Central memory CD8-positive, alpha-beta T cell (primary cell): ENCODE measurements around the gene UCN.
"Not testable (repeated sequence)": the region's sequence is repeated elsewhere in the genome, so short reads cannot be mapped to it uniquely, and the experiment has no call there.

Experiments used
- ATAC-seq: fragments of 150-1000 bp; cut with Tn5 transposase; replicated peaks from 2 replicates; pipeline ENCODE4 v1.10.0; 2022; ENCODE audit warnings: mild to moderate bottlenecking, moderate FRiP score, moderate number of reproducible peaks; ENCODE audit not compliant: poor library complexity, severe bottlenecking; ENCODE audit errors: extremely low read depth
- DNase-seq, 2 donors: peaks; one replicate each; pipeline ENCODE4 v3.0.0; 2021; ENCODE audit warnings: low spot score in 2 of 2
- H3K27ac Mint-ChIP-seq: one replicate; pipeline ENCODE4 v1.8.0; 2022; ENCODE audit warnings: low read depth, mild to moderate bottlenecking, moderate library complexity, mixed read lengths
- H3K27me3 Mint-ChIP-seq: one replicate; pipeline ENCODE4 v1.8.0; 2022; ENCODE audit warnings: mixed read lengths
- H3K36me3 Mint-ChIP-seq: one replicate; pipeline ENCODE4 v1.8.0; 2022; ENCODE audit warnings: mild to moderate bottlenecking, moderate library complexity, mixed read lengths; ENCODE audit not compliant: insufficient read depth
- H3K4me1 Mint-ChIP-seq: one replicate; pipeline ENCODE4 v1.8.0; 2022; ENCODE audit warnings: mixed read lengths
- H3K4me3 Mint-ChIP-seq: one replicate; pipeline ENCODE4 v1.8.0; 2022; ENCODE audit warnings: mild to moderate bottlenecking, moderate library complexity, mixed read lengths
- H3K9me3 Mint-ChIP-seq: one replicate; pipeline ENCODE4 v1.8.0; 2022; ENCODE audit warnings: mixed read lengths

Gene UCN, protein sequence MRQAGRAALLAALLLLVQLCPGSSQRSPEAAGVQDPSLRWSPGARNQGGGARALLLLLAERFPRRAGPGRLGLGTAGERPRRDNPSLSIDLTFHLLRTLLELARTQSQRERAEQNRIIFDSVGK

GRCh38 chr2:27308359-27308881 lies at the start of gene UCN:
Gene UCN, minus strand, starts transcription at chr2:27308445. Its CDS starts 550 bp downstream, at chr2:27307895.
- Mint-ChIP-seq H3K4me3 (peak within 1 kb of the TSS; percentile 53), H3K4me1 (no peaks in the 10 kb centered on the region), H3K36me3 (peaks cover 10% of the 10 kb centered on the region), H3K27me3 (peaks cover 29% of the 10 kb centered on the region), H3K27ac (no peak within 1 kb of the TSS), H3K9me3 (no peaks in the 10 kb centered on the region)
- DNase-seq (no peak), ATAC-seq (no peak)

DNA sequence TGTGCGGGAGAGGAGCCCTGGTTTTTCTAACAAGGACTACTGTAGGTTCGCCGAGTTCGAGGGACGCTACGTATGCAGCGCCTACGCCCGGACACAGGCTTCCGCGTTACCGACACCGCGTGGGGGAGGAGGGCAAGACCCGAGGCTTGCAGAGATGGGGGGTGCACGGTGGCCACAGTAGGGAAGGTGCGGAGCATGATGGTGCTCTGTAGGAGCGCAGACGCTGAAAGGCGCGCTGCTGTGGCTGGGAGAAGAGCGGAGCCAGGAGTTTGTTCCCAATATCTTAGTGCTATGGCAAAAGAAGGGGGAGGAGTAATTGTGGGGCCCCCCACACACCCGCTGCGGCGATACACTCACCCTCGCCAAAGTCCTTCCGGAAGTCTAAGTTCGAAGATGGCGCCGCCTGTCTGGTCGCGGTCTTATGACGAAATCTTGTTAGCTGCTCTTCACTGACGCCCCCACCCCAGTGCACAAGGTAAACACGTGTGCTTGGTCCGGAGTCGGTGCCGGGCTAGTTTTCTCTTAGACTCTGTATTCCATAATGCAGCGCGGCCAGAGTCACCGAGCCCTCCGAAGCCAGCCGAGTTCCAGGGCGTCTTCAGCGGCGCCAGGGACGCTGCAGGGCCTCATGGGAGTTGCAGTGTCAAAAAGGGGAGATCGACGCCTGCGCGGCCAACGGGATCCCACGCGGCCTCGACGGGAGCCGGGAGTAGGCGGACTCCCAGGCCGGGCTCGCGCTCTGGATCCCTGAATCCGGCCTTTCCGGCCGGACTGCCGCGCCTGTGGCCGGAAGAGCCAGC lies 48.3 kb upstream of the UCN start, which contains the start of gene GTF3C2:
TSS of gene GTF3C2 (minus strand) at position 383 of the 800 bp plus-strand sequence. CDS start 13,210 bp downstream, outside the sequence.
- no peaks in the 10 kb centered on the region for H3K27me3 Mint-ChIP-seq
- peak within 1 kb of the TSS; percentile 99 for H3K27ac Mint-ChIP-seq
- ATAC-seq: peak; percentile 85
- H3K4me3 Mint-ChIP-seq: peak within 1 kb of the TSS; percentile 96
- DNase-seq: peak; percentile 84 to 91
- H3K36me3 Mint-ChIP-seq: peaks cover 16% of the 10 kb centered on the region
- H3K9me3 Mint-ChIP-seq: no peaks in the 10 kb centered on the region
- H3K4me1 Mint-ChIP-seq: peaks cover 52% of the 10 kb centered on the region

- Mint-ChIP-seq H3K4me1 (peaks cover 54% of the 10 kb centered on the region), H3K4me3 (peak overlapping the region; percentile 96), H3K9me3 (no peaks in the 10 kb centered on the region), H3K36me3 (peaks cover 16% of the 10 kb centered on the region), H3K27ac (peak overlapping the region; percentile 99), H3K27me3 (no peaks in the 10 kb centered on the region)
- no peak for DNase-seq
- ATAC-seq: peak; percentile 26
These were observed 47.8 kb upstream of the UCN start for GRCh38 chr2:27356056-27356381.

DNA sequence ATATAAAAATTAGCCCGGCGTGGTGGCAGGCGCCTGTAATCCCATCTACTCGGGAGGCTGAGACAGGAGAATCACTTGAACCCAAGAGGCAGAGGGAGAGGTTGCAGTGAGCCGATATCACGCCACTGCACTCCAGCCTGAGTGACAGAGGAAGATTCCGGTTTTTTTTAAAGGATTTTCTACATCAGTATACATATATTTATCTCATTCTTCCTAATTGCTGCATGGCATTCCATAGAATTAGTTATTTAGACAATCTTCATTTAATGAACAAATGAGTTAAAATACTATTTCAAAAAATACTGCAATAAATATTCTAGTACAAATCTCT lies 46.3 kb upstream of the UCN start:
- H3K4me3 Mint-ChIP-seq: no peak overlapping the region
- peaks cover 60% of the 10 kb centered on the region for H3K4me1 Mint-ChIP-seq
- no peak overlapping the region for H3K27ac Mint-ChIP-seq

GRCh38 chr2:27353762-27354596 lies 45.7 kb upstream of the UCN start:
- DNase-seq (no peak), ATAC-seq (no peak)
- H3K36me3 Mint-ChIP-seq: peaks cover 20% of the 10 kb centered on the region
- H3K27ac Mint-ChIP-seq: peak overlapping the region; percentile 78
- H3K4me1 Mint-ChIP-seq: peaks cover 60% of the 10 kb centered on the region
- no peak overlapping the region for H3K4me3 Mint-ChIP-seq
- H3K27me3 Mint-ChIP-seq: no peaks in the 10 kb centered on the region
- H3K9me3 Mint-ChIP-seq: no peaks in the 10 kb centered on the region

More for the DNA sequence above, 46.3 kb upstream of the UCN start:
- Mint-ChIP-seq H3K36me3 (peaks cover 18% of the 10 kb centered on the region), H3K27me3 (no peaks in the 10 kb centered on the region), H3K9me3 (no peaks in the 10 kb centered on the region)
- ATAC-seq (no peak), DNase-seq (no peak)

GRCh38 chr2:27353386-27353761 lies 45.1 kb upstream of the UCN start:
- ATAC-seq, H3K9me3 Mint-ChIP-seq, H3K27me3 Mint-ChIP-seq, H3K4me3 Mint-ChIP-seq, DNase-seq: not testable (repeated sequence)
- H3K27ac Mint-ChIP-seq: peak overlapping the region; percentile 78
- H3K4me1 Mint-ChIP-seq: peaks cover 55% of the 10 kb centered on the region
- H3K36me3 Mint-ChIP-seq: peaks cover 18% of the 10 kb centered on the region

DNA sequence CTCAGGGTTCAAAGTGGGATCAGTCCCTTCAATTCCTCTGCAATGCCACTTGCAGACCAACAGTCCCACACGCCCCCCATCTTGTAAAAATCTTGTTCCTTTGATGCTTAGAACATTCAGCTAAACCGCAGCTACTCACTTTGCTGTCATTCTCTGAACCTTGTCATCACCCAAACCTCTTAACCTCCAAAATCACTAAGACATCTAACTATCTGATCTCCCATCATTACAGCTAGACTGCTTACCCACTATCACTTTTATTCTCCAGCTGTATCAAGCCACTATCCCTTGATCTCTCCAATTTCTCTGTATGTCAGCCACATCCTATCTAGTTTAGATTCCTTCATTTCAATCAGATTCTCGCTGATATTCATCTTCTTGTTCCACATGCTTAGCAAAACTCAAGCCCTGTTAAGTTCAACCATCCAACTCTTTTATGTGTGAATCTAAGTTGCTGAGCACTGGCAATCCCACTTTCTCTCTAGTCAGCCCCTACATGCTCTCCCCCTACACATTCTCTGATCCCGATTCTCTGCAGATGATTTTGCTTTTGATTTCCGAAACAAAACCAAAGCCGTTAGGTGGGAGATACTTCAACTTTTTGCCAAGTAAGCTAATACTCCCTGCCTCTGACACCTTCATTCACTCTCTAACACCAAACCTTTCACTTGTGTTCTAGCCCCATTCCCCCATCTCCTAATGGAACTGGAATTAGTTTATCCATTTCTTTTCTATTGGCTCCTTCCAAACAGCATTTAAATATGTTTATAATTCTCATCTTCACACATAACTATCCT lies 43.8 kb upstream of the UCN start:
- Mint-ChIP-seq H3K4me3 (no peak overlapping the region), H3K9me3 (no peaks in the 10 kb centered on the region), H3K4me1 (peaks cover 50% of the 10 kb centered on the region), H3K27ac (peak overlapping the region; percentile 68), H3K36me3 (peaks cover 20% of the 10 kb centered on the region), H3K27me3 (no peaks in the 10 kb centered on the region)
- DNase-seq (no peak), ATAC-seq (no peak)

- no peaks in the 10 kb centered on the region for H3K9me3 Mint-ChIP-seq
- peaks cover 6% of the 10 kb centered on the region for H3K36me3 Mint-ChIP-seq
- H3K27me3 Mint-ChIP-seq: no peaks in the 10 kb centered on the region
- H3K4me1 Mint-ChIP-seq: peaks cover 42% of the 10 kb centered on the region
- H3K27ac Mint-ChIP-seq: no peak overlapping the region
- DNase-seq (no peak), ATAC-seq (no peak)
- H3K4me3 Mint-ChIP-seq: no peak overlapping the region
These were observed 42.0 kb upstream of the UCN start for GRCh38 chr2:27350106-27350693.

GRCh38 chr2:27347641-27348040 lies 39.4 kb upstream of the UCN start:
- peak overlapping the region; percentile 29 for H3K27ac Mint-ChIP-seq
- no peaks in the 10 kb centered on the region for H3K9me3 Mint-ChIP-seq
- H3K4me3 Mint-ChIP-seq: no peak overlapping the region
- H3K36me3 Mint-ChIP-seq: peaks cover 10% of the 10 kb centered on the region
- H3K27me3 Mint-ChIP-seq: no peaks in the 10 kb centered on the region
- peaks cover 34% of the 10 kb centered on the region for H3K4me1 Mint-ChIP-seq
- DNase-seq (no peak), ATAC-seq (no peak)

DNA sequence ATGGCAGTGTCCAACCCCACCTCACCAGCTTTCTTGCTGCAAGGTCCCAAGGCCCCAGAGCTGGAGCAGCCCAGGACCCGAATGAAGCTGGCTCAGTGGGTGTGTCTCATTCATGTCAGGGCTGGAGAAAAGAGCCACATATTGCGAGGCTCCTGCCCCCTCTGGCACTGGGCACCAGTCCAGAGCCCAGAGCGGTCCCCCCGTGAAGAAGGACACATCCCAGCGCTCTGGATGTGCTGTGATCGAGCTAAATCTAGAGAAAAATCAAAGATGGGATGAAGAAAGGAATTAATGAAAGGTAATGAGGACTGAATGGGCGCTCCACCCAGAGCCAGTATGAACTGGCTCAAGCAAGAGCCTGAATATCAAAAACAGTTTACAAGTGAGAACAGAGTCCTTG lies 27.9 kb upstream of the UCN start:
- Mint-ChIP-seq H3K36me3 (peaks cover 48% of the 10 kb centered on the region), H3K27me3 (no peaks in the 10 kb centered on the region)
- no peak for ATAC-seq

DNA sequence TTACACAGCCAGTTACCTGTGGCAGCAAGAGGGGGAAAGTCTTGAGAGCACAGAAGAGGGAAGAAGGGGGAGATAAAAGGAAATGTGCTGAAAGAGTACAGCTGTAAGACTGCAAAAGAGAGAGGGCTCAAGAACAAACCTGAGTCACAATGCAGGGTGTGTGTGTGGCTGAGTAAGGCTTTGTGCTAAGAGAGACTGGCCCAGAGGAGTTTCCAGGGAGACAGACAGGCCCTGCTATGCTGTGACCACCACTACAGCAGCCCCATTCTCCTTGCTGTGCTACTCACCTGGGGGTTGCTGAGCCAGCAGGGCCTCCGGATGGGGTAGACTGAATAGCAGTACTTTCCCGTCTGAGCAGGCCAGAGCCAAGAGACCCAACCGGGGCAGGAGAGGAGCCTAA lies 27.1 kb upstream of the UCN start:
- H3K9me3 Mint-ChIP-seq: no peaks in the 10 kb centered on the region

More for the DNA sequence above, 27.9 kb upstream of the UCN start:
- no peak for DNase-seq
- no peaks in the 10 kb centered on the region for H3K9me3 Mint-ChIP-seq
- H3K4me3 Mint-ChIP-seq: no peak overlapping the region
- no peaks in the 10 kb centered on the region for H3K4me1 Mint-ChIP-seq
- H3K27ac Mint-ChIP-seq: peak overlapping the region; percentile 68

DNA sequence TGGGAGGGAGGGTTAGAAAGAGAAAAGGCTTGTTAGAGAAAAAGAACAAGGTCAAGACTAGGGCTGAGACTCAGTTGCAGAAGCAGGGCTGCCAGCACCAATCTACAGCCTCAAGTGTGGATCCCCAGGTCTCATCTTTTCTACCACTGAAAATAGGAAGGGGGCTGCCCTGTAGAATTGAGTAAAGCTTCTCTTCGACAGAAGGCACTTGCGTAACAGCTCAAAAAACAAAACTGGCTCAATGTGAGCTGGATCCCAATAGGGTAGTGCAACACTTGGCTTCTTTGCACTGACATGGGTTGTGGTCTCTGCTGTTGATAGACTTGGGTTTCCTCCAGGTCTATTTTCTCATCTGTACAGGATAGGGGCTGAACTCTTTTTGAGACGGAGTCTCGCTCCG lies 16.5 kb upstream of the UCN start:
- Mint-ChIP-seq H3K36me3 (peaks cover 37% of the 10 kb centered on the region), H3K4me1 (peaks cover 30% of the 10 kb centered on the region), H3K27ac (peak overlapping the region; percentile 100), H3K27me3 (no peaks in the 10 kb centered on the region), H3K4me3 (peak overlapping the region; percentile 100), H3K9me3 (no peaks in the 10 kb centered on the region)
- ATAC-seq: no peak
- no peak for DNase-seq

More for the DNA sequence above, 27.1 kb upstream of the UCN start:
- H3K4me3 Mint-ChIP-seq: no peak overlapping the region
- no peaks in the 10 kb centered on the region for H3K27me3 Mint-ChIP-seq
- H3K4me1 Mint-ChIP-seq: no peaks in the 10 kb centered on the region
- H3K36me3 Mint-ChIP-seq: peaks cover 42% of the 10 kb centered on the region
- ATAC-seq (no peak), DNase-seq (no peak)
- peak overlapping the region; percentile 68 for H3K27ac Mint-ChIP-seq
